ENCODE data around the gene OLFML2B. TPM values are rescaled to one million over a fixed set of nuclear protein-coding genes. Genes with fewer than 3 reads are reported as not detected.

OLFML2B gene
- total and polyA plus RNA-seq, 2 of the 13 experiments (the other 11 are each of a cell fraction or from before 2014, with no cell fraction given) = not detected

- POLR2A ChIA-PET = no interaction called here
These were observed 9.5 kb downstream of the OLFML2B start for GRCh38 chr1:162014202-162014601.

More at GRCh38 chr1:162014202-162014601, 9.5 kb downstream of the OLFML2B start:
- TF ChIP-seq ZNF691 (CRISPR knock-in tag; IDR thresholded peaks at IDR 0.05; ENCODE audit: borderline replicate concordance, low read depth) (no peak), HMG20B (CRISPR knock-in tag; conservative IDR thresholded peaks at IDR 0.05) (no peak), SP140L (CRISPR knock-in tag; IDR thresholded peaks at IDR 0.05; ENCODE audit: borderline replicate concordance) (no peak), ZNF644 (CRISPR knock-in tag; IDR thresholded peaks at IDR 0.05; ENCODE audit: low read depth) (no peak), FOXJ3 (CRISPR knock-in tag; IDR thresholded peaks at IDR 0.05; ENCODE audit: borderline replicate concordance) (no peak), FOXA1 (IDR thresholded peaks at IDR 0.05) (no peak), FOXA1 (CRISPR knock-in tag; IDR thresholded peaks at IDR 0.05) (no peak), ZEB1 (IDR thresholded peaks at IDR 0.05; ENCODE audit: insufficient replicate concordance, low read depth) (no peak), ZKSCAN8 (CRISPR knock-in tag; IDR thresholded peaks at IDR 0.05; ENCODE audit: borderline replicate concordance) (no peak), ZNF792 (CRISPR knock-in tag; IDR thresholded peaks at IDR 0.05) (no peak), ZNF317 (CRISPR knock-in tag; IDR thresholded peaks at IDR 0.05) (no peak), ZNF253 (CRISPR knock-in tag; IDR thresholded peaks at IDR 0.05; ENCODE audit: borderline replicate concordance) (no peak), KDM4B (CRISPR knock-in tag; IDR thresholded peaks at IDR 0.05) (no peak)
- TF ChIP-seq, protein P1, sequence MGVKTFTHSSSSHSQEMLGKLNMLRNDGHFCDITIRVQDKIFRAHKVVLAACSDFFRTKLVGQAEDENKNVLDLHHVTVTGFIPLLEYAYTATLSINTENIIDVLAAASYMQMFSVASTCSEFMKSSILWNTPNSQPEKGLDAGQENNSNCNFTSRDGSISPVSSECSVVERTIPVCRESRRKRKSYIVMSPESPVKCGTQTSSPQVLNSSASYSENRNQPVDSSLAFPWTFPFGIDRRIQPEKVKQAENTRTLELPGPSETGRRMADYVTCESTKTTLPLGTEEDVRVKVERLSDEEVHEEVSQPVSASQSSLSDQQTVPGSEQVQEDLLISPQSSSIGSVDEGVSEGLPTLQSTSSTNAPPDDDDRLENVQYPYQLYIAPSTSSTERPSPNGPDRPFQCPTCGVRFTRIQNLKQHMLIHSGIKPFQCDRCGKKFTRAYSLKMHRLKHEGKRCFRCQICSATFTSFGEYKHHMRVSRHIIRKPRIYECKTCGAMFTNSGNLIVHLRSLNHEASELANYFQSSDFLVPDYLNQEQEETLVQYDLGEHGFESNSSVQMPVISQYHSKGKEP (CRISPR knock-in tag; IDR thresholded peaks at IDR 0.05) = no peak
- H3K36me3 ChIP-seq (replicated peaks in 1 of 2; ENCODE audit: control insufficient read depth in 1 of 2, insufficient read depth in 2 of 2, low read length in 2 of 2) = no peaks in the 10 kb centered on the region
- H3K4me1 ChIP-seq (ENCODE audit: insufficient read depth, low read length) = 0 out of 2 replicates have a peak, but pooled peaks cover 5% of the 10 kb centered on the region
- DNase-seq (ENCODE audit: low spot score) (no peak), FAIRE-seq (no peak), ATAC-seq (no peak)
- H4K20me1 ChIP-seq (ENCODE audit: insufficient read depth, low read length) = no peaks in the 10 kb centered on the region
- H3K27ac ChIP-seq (ENCODE audit: extremely low read length, insufficient read depth, low read length) = no peak overlapping the region
- CTCF ChIA-PET (ENCODE audit: low intra/inter-chr PET ratio, low total read pairs) = no interaction called here
- no TSS peak for BruUV-seq (replicated peaks)
- no peak overlapping the region for H2AFZ ChIP-seq (ENCODE audit: low read length)
- H3K9me3 ChIP-seq (ENCODE audit: low read length) = no peaks in the 10 kb centered on the region
- in situ Hi-C loops (cut with HindIII; ENCODE audit: extremely low pct_ligation_motif_present, low pct_unique_long_range_greater_than_20kb) = no loop called here
- WGBS (ENCODE audit: low lambda C conversion rate) = 4% methylated on average over 2 of the region's 2 CpGs
- H3K79me2 ChIP-seq (ENCODE audit: insufficient read depth, low read length) = no peaks in the 10 kb centered on the region
- H3K9ac ChIP-seq (ENCODE audit: insufficient read depth, low read depth, low read length) = no peak overlapping the region
- H3K4me3 ChIP-seq (replicated peaks in 1 of 3; ENCODE audit: insufficient read depth in 1 of 3, low read depth in 2 of 3, low read length in 3 of 3) = no peak overlapping the region
- intact Hi-C loops (cut with micrococcal nuclease; ENCODE audit: unreplicated experiment) = no loop called here
- no peaks in the 10 kb centered on the region; a peak in 2 of 5 replicates for H3K27me3 ChIP-seq (ENCODE audit: control insufficient read depth in 1 of 2, insufficient read depth in 2 of 2, low read length in 2 of 2)
- no peak overlapping the region for H3K4me2 ChIP-seq (ENCODE audit: low read depth, low read length)
